ENCODE data around the gene PPP1R12B.
A peak's percentile ranks its signal among the peaks of the same experiment; 100 is the strongest.

GRCh38 chr1:202553560-202554038 lies 205.1 kb downstream of the PPP1R12B start:
- TF ChIP-seq ZNF184 (tag by site-specific recombination; IDR thresholded peaks at IDR 0.05) (no peak), ZNF580 (tag by site-specific recombination; IDR thresholded peaks at IDR 0.05) (0 out of 2 replicates have a peak, but pooled peaks have one; percentile 19), REST (tag by site-specific recombination; IDR thresholded peaks at IDR 0.05) (no peak), CTCF (tag by site-specific recombination; IDR thresholded peaks at IDR 0.05) (no peak), ZFP37 (tag by site-specific recombination; IDR thresholded peaks at IDR 0.05) (no peak), PRDM10 (tag by site-specific recombination; IDR thresholded peaks at IDR 0.05) (peak; percentile 46), ZNF239 (tag by site-specific recombination; IDR thresholded peaks at IDR 0.05) (no peak), BCL11A (tag by site-specific recombination; IDR thresholded peaks at IDR 0.05; ENCODE audit: low read depth) (peak; percentile 49; the same call in 1 of the 2 replicates), ZNF623 (tag by site-specific recombination; IDR thresholded peaks at IDR 0.05) (no peak)
